Esophagus (tissue), 2 donors: Measurements from ENCODE around the gene ASMTL. TPM values are rescaled to one million over a fixed set of nuclear protein-coding genes. Genes with fewer than 3 reads are reported as not detected.
A peak's percentile ranks its signal among the peaks of the same experiment; 100 is the strongest.

Source experiments
- H3K27ac ChIP-seq, 2 donors: one replicate each; pipeline ENCODE4 v1.5.1; 2013; ENCODE audit warnings: low read depth in 2 of 2, mild to moderate bottlenecking in 2 of 2, inconsistent platforms in 1 of 2, low read length in 1 of 2, moderate library complexity in 1 of 2
- H3K27me3 ChIP-seq, 2 donors: one replicate each; pipeline ENCODE4 v1.6.1; 2013; ENCODE audit warnings: low read length in 2 of 2, control low read depth in 1 of 2, mild to moderate bottlenecking in 1 of 2; ENCODE audit not compliant: insufficient read depth in 2 of 2, control insufficient read depth in 1 of 2
- H3K36me3 ChIP-seq, 2 donors: one replicate each; pipeline ENCODE4 v1.6.1; 2013; ENCODE audit warnings: low read length in 1 of 2; ENCODE audit not compliant: control insufficient read depth in 2 of 2, insufficient read depth in 2 of 2
- H3K4me1 ChIP-seq, 2 donors: one replicate each; pipeline ENCODE4 v1.6.1; 2013; ENCODE audit warnings: low read length in 1 of 2; ENCODE audit not compliant: control insufficient read depth in 2 of 2, insufficient read depth in 2 of 2
- H3K4me3 ChIP-seq, 2 donors: one replicate each; pipeline ENCODE4 v1.5.1; 2013; ENCODE audit warnings: low read length in 2 of 2, mild to moderate bottlenecking in 2 of 2, low read depth in 1 of 2, moderate library complexity in 1 of 2
- H3K9me3 ChIP-seq, 2 donors: one replicate each; pipeline ENCODE4 v1.6.1; 2013; ENCODE audit warnings: mild to moderate bottlenecking in 2 of 2, low read depth in 1 of 2, low read length in 1 of 2, moderate library complexity in 1 of 2; ENCODE audit not compliant: control insufficient read depth in 2 of 2, insufficient read depth in 1 of 2
- WGBS, 2 donors: extraction: QIAGEN DNeasy Blood & Tissue Kit; methylation state at CpG; one replicate each; pipeline ENCODE4 v1.1.7; 2013; 5-methylcytosine and 5-hydroxymethylcytosine counted together
- polyA plus RNA-seq, 2 donors: library from polyadenylated mRNA; stranded (reverse); fragments of 200-250 nt; gene quantifications; one replicate each; pipeline ENCODE4 v1.2.3, GENCODE V29; 2013
- donor health status: healthy with polysubstance abuse.
- donor health status: Bipolar disorder and iron deficiency.

The ASMTL gene
- polyA plus RNA-seq, 2 donors, result 8.5 to 13.6 TPM

GRCh38 chrX:1400049-1400448, 52.7 kb downstream of the ASMTL start:
- Histone ChIP-seq H3K27ac (no peak overlapping the region), H3K27me3 (no peaks in the 10 kb centered on the region), H3K4me1 (peaks cover 2 to 5% of the 10 kb centered on the region in 2 donors), H3K4me3 (no peak overlapping the region), H3K9me3 (peaks cover 0 to 2% of the 10 kb centered on the region in 2 donors), H3K36me3 (peaks cover 0 to 33% of the 10 kb centered on the region in 2 donors)
- WGBS, 2 donors, result 87 to 92% methylated on average over 12 of the region's 12 CpGs

- H3K27me3 ChIP-seq, result no peaks in the 10 kb centered on the region
- peaks cover 0 to 21% of the 10 kb centered on the region in 2 donors for H3K36me3 ChIP-seq
- peaks cover 2 to 6% of the 10 kb centered on the region in 2 donors for H3K4me1 ChIP-seq
- 89 to 90% methylated on average over 29 of the region's 29 CpGs for WGBS, 2 donors
- H3K9me3 ChIP-seq, result peaks cover 0 to 2% of the 10 kb centered on the region in 2 donors
- no peak overlapping the region for H3K4me3 ChIP-seq
- H3K27ac ChIP-seq, result no peak overlapping the region
Measured at GRCh38 chrX:1398431-1399340, 54.0 kb downstream of the ASMTL start.

GRCh38 chrX:1397441-1398270, 55.1 kb downstream of the ASMTL start:
- no peaks in the 10 kb centered on the region for H3K27me3 ChIP-seq
- WGBS, 2 donors, result 91 to 93% methylated on average over 29 of the region's 29 CpGs
- peaks cover 0 to 2% of the 10 kb centered on the region in 2 donors for H3K9me3 ChIP-seq
- H3K4me1 ChIP-seq, result peaks cover 2 to 3% of the 10 kb centered on the region in 2 donors
- no peak overlapping the region for H3K27ac ChIP-seq
- H3K36me3 ChIP-seq, result peaks cover 0 to 12% of the 10 kb centered on the region in 2 donors
- H3K4me3 ChIP-seq, result no peak overlapping the region

- H3K9me3 ChIP-seq, result peaks cover 0 to 2% of the 10 kb centered on the region in 2 donors
- no peak overlapping the region for H3K4me3 ChIP-seq
- no peak overlapping the region for H3K27ac ChIP-seq
- WGBS, 2 donors, result 80 to 84% methylated on average over 15 of the region's 15 CpGs
- peaks cover 2 to 3% of the 10 kb centered on the region in 2 donors for H3K4me1 ChIP-seq
- no peaks in the 10 kb centered on the region for H3K27me3 ChIP-seq
- H3K36me3 ChIP-seq, result peaks cover 0 to 10% of the 10 kb centered on the region in 2 donors
Measured at GRCh38 chrX:1397001-1397400, 55.7 kb downstream of the ASMTL start.

- 98 to 100% methylated on average over 5 of the region's 5 CpGs for WGBS, 2 donors
- Histone ChIP-seq H3K4me3 (no peak overlapping the region), H3K9me3 (peaks cover 0 to 2% of the 10 kb centered on the region in 2 donors), H3K27ac (no peak overlapping the region), H3K27me3 (no peaks in the 10 kb centered on the region), H3K4me1 (peaks cover 2 to 3% of the 10 kb centered on the region in 2 donors), H3K36me3 (peaks cover 0 to 8% of the 10 kb centered on the region in 2 donors)
Measured at GRCh38 chrX:1395646-1396216, 57.0 kb downstream of the ASMTL start.

- H3K4me1 ChIP-seq, result peaks cover 2 to 3% of the 10 kb centered on the region in 2 donors
- H3K27ac ChIP-seq, result no peak overlapping the region
- H3K36me3 ChIP-seq, result peaks cover 0 to 10% of the 10 kb centered on the region in 2 donors
- H3K4me3 ChIP-seq, result no peak overlapping the region
- WGBS, 2 donors, result 85 to 89% methylated on average over 22 of the region's 22 CpGs
- peaks cover 0 to under 1% of the 10 kb centered on the region in 2 donors for H3K9me3 ChIP-seq
- no peaks in the 10 kb centered on the region for H3K27me3 ChIP-seq
Measured at GRCh38 chrX:1394731-1395501, 57.8 kb downstream of the ASMTL start.

- Histone ChIP-seq H3K27ac (peak overlapping the region in 1 of 2 donors; percentile 11), H3K36me3 (peaks cover 5 to 16% of the 10 kb centered on the region in 2 donors), H3K4me1 (peaks cover 3 to 7% of the 10 kb centered on the region in 2 donors), H3K4me3 (no peak overlapping the region), H3K27me3 (no peaks in the 10 kb centered on the region), H3K9me3 (no peaks in the 10 kb centered on the region)
- WGBS, 2 donors, result 63 to 72% methylated on average over 16 of the region's 16 CpGs
Measured at GRCh38 chrX:1393871-1394615, 58.7 kb downstream of the ASMTL start.

- Histone ChIP-seq H3K4me3 (peak overlapping the region; percentile 60 to 71), H3K9me3 (no peaks in the 10 kb centered on the region), H3K27ac (peak overlapping the region; percentile 94 to 98), H3K36me3 (peaks cover 7 to 24% of the 10 kb centered on the region in 2 donors), H3K4me1 (peaks cover 3 to 8% of the 10 kb centered on the region in 2 donors), H3K27me3 (no peaks in the 10 kb centered on the region)
- 0 to 1% methylated on average over 43 to 68 of the region's 76 CpGs for WGBS, 2 donors
Measured at GRCh38 chrX:1392376-1393068, 60.2 kb downstream of the ASMTL start.
